Neural cell (in vitro differentiated cells): ENCODE data around the gene NCOR1. TPM values are rescaled to one million over a fixed set of nuclear protein-coding genes. Genes with fewer than 3 reads are reported as not detected.

ENCODE experiments used
- H2AFZ ChIP-seq: fragments of 200-600, 300-800 bp; sonication (generic), shearing (Covaris generic); 2 replicates; pipeline ENCODE4 v1.6.0; 2014; ENCODE audit warnings: low read depth, mild to moderate bottlenecking, antibody characterized with exemption, low read length, moderate library complexity
- H3F3A ChIP-seq: fragments of 200-600 bp; shearing (Covaris generic); 2 replicates; pipeline ENCODE4 v1.6.1; 2016; ENCODE audit warnings: mild to moderate bottlenecking, moderate library complexity, mixed read lengths, antibody characterized with exemption, low read length; ENCODE audit not compliant: insufficient read depth, poor library complexity, severe bottlenecking
- H3K27ac ChIP-seq: fragments of 200-600, 300-800 bp; sonication (generic), shearing (Covaris generic); 2 replicates; pipeline ENCODE4 v1.5.1; 2014; ENCODE audit warnings: mild to moderate bottlenecking, low read length, moderate library complexity
- H3K27me3 ChIP-seq: fragments of 300-800, 200-600 bp; sonication (generic), shearing (Covaris generic); 2 replicates; pipeline ENCODE4 v1.6.0; 2014; ENCODE audit warnings: mild to moderate bottlenecking, low read depth, low read length, moderate library complexity; ENCODE audit not compliant: insufficient read depth
- H3K36me3 ChIP-seq: fragments of 300-800, 200-600 bp; sonication (generic), shearing (Covaris generic); 2 replicates; pipeline ENCODE4 v1.5.1; 2014; ENCODE audit warnings: mild to moderate bottlenecking, antibody characterized with exemption, low read length, moderate library complexity; ENCODE audit not compliant: insufficient read depth
- H3K4me2 ChIP-seq: fragments of 300-800, 200-600 bp; sonication (generic), shearing (Covaris generic); 2 replicates; pipeline ENCODE4 v1.6.0; 2014; ENCODE audit warnings: mild to moderate bottlenecking, low read length
- H3K4me3 ChIP-seq: fragments of 300-800, 200-600 bp; sonication (generic), shearing (Covaris generic); 2 replicates; pipeline ENCODE4 v1.5.1; 2014; ENCODE audit warnings: mild to moderate bottlenecking, low read length, moderate library complexity
- H3K79me2 ChIP-seq: fragments of 200-600 bp; shearing (Covaris generic); replicated peaks from 2 replicates; pipeline ENCODE4 v1.6.0; 2014; ENCODE audit warnings: mild to moderate bottlenecking, low read length, moderate library complexity; ENCODE audit not compliant: insufficient read depth
- H3K9ac ChIP-seq: fragments of 300-800, 200-600 bp; sonication (generic), shearing (Covaris generic); 2 replicates; pipeline ENCODE4 v1.6.1; 2016; ENCODE audit warnings: mild to moderate bottlenecking, low read length, mixed read lengths
- H3K9me2 ChIP-seq: fragments of 200-600 bp; shearing (Covaris generic); 2 replicates; pipeline ENCODE4 v1.6.1; 2016; ENCODE audit warnings: mild to moderate bottlenecking, low read length, mixed read lengths; ENCODE audit not compliant: insufficient read depth
- H3K9me3 ChIP-seq: fragments of 200-600, 300-800 bp; sonication (generic), shearing (Covaris generic); 2 replicates; pipeline ENCODE4 v1.6.1; 2016; ENCODE audit warnings: mild to moderate bottlenecking, mixed run types, low read length, moderate library complexity, mixed read lengths
- H4K20me1 ChIP-seq: fragments of 200-600 bp; shearing (Covaris generic); 2 replicates; pipeline ENCODE4 v1.6.1; 2016; ENCODE audit warnings: mild to moderate bottlenecking, mixed run types; ENCODE audit not compliant: insufficient read depth
- EP300 ChIP-seq: fragments of 450-650 bp; conservative IDR thresholded peaks from 2 replicates; pipeline ENCODE4 v1.6.1; 2014; ENCODE audit warnings: antibody characterized with exemption, mild to moderate bottlenecking, moderate library complexity; ENCODE audit not compliant: poor library complexity, severe bottlenecking
- EZH2 ChIP-seq: fragments of 200-600, 300-800 bp; shearing (Covaris generic), sonication (generic); IDR thresholded peaks from 2 replicates; pipeline ENCODE4 v1.6.1; 2014; ENCODE audit warnings: antibody characterized with exemption, low read length, borderline replicate concordance, mild to moderate bottlenecking; ENCODE audit not compliant: insufficient read depth, poor library complexity, severe bottlenecking
- MXI1 ChIP-seq: fragments of 450-650 bp; conservative IDR thresholded peaks from 2 replicates; pipeline ENCODE4 v1.6.1; 2014; ENCODE audit warnings: antibody characterized with exemption, mild to moderate bottlenecking; ENCODE audit not compliant: poor library complexity, severe bottlenecking
- POLR2AphosphoS5 ChIP-seq: IDR thresholded peaks from 2 replicates; pipeline ENCODE4 v1.6.1; 2012
- RAD21 ChIP-seq: fragments of 450-650 bp; conservative IDR thresholded peaks from 2 replicates; pipeline ENCODE4 v1.6.1; 2014; ENCODE audit warnings: antibody characterized with exemption, mild to moderate bottlenecking, moderate library complexity
- SMC3 ChIP-seq: fragments of 450-650 bp; conservative IDR thresholded peaks from 2 replicates; pipeline ENCODE4 v1.6.1; 2014; ENCODE audit warnings: antibody characterized with exemption, mild to moderate bottlenecking, moderate library complexity; ENCODE audit not compliant: poor library complexity
- TAF1 ChIP-seq: IDR thresholded peaks from 2 replicates; pipeline ENCODE4 v1.6.1; 2012; ENCODE audit warnings: low read depth
- polyA plus RNA-seq: library from polyadenylated mRNA; depleted of rRNA; stranded (reverse); fragments of >200 nt; gene quantifications from 2 replicates; pipeline ENCODE4 v1.2.3, GENCODE V29; 2014
- TF ChIP-seq, protein P1 (sequence below): fragments of 450-650 bp; IDR thresholded peaks from 2 replicates; pipeline ENCODE4 v1.5.1; 2014; ENCODE audit warnings: antibody characterized with exemption, mild to moderate bottlenecking, moderate library complexity; ENCODE audit not compliant: poor library complexity, severe bottlenecking
- TF ChIP-seq, protein P2 (sequence below): IDR thresholded peaks from 2 replicates; pipeline ENCODE4 v1.6.1; 2012; ENCODE audit warnings: borderline replicate concordance

Gene NCOR1
- polyA plus RNA-seq, 1 donor from 2014 or later, result 26.9 TPM

DNA sequence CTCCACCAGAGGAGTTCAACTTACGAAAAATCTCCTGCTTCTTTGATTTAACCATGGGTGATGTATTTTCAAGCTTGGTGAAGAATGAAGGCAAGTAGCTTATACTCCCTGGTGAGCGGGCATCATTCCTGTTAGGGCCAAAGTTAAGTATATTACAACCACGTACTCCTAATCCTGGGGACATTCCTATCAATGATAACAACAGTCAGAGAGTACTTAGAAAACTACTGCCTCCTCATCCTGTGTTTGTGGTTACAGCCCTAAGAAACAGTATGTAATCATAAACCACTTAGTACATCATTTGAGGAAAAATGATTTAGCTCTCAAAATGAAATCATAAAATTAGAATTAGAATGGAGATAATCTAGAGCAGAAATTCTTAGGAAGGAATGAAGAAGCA lies 168.4 kb downstream of the NCOR1 start:
- TF ChIP-seq MXI1 (no peak), TAF1 (no peak), SMC3 (no peak), POLR2AphosphoS5 (no peak), EZH2 (no peak), RAD21 (no peak), EP300 (no peak)
- TF ChIP-seq, protein P1, sequence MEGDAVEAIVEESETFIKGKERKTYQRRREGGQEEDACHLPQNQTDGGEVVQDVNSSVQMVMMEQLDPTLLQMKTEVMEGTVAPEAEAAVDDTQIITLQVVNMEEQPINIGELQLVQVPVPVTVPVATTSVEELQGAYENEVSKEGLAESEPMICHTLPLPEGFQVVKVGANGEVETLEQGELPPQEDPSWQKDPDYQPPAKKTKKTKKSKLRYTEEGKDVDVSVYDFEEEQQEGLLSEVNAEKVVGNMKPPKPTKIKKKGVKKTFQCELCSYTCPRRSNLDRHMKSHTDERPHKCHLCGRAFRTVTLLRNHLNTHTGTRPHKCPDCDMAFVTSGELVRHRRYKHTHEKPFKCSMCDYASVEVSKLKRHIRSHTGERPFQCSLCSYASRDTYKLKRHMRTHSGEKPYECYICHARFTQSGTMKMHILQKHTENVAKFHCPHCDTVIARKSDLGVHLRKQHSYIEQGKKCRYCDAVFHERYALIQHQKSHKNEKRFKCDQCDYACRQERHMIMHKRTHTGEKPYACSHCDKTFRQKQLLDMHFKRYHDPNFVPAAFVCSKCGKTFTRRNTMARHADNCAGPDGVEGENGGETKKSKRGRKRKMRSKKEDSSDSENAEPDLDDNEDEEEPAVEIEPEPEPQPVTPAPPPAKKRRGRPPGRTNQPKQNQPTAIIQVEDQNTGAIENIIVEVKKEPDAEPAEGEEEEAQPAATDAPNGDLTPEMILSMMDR, result no peak
- TF ChIP-seq, protein P2, sequence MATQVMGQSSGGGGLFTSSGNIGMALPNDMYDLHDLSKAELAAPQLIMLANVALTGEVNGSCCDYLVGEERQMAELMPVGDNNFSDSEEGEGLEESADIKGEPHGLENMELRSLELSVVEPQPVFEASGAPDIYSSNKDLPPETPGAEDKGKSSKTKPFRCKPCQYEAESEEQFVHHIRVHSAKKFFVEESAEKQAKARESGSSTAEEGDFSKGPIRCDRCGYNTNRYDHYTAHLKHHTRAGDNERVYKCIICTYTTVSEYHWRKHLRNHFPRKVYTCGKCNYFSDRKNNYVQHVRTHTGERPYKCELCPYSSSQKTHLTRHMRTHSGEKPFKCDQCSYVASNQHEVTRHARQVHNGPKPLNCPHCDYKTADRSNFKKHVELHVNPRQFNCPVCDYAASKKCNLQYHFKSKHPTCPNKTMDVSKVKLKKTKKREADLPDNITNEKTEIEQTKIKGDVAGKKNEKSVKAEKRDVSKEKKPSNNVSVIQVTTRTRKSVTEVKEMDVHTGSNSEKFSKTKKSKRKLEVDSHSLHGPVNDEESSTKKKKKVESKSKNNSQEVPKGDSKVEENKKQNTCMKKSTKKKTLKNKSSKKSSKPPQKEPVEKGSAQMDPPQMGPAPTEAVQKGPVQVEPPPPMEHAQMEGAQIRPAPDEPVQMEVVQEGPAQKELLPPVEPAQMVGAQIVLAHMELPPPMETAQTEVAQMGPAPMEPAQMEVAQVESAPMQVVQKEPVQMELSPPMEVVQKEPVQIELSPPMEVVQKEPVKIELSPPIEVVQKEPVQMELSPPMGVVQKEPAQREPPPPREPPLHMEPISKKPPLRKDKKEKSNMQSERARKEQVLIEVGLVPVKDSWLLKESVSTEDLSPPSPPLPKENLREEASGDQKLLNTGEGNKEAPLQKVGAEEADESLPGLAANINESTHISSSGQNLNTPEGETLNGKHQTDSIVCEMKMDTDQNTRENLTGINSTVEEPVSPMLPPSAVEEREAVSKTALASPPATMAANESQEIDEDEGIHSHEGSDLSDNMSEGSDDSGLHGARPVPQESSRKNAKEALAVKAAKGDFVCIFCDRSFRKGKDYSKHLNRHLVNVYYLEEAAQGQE, result no peak
- Histone ChIP-seq H3K4me3 (no peak overlapping the region), H3K79me2 (no peaks in the 10 kb centered on the region), H3F3A (peaks cover 2% of the 10 kb centered on the region), H3K27ac (no peak overlapping the region), H3K9me2 (no peaks in the 10 kb centered on the region), H3K9ac (no peak overlapping the region), H4K20me1 (no peaks in the 10 kb centered on the region), H2AFZ (no peak overlapping the region), H3K4me2 (no peak overlapping the region), H3K36me3 (peaks cover 3% of the 10 kb centered on the region), H3K9me3 (no peaks in the 10 kb centered on the region), H3K27me3 (no peaks in the 10 kb centered on the region)

DNA sequence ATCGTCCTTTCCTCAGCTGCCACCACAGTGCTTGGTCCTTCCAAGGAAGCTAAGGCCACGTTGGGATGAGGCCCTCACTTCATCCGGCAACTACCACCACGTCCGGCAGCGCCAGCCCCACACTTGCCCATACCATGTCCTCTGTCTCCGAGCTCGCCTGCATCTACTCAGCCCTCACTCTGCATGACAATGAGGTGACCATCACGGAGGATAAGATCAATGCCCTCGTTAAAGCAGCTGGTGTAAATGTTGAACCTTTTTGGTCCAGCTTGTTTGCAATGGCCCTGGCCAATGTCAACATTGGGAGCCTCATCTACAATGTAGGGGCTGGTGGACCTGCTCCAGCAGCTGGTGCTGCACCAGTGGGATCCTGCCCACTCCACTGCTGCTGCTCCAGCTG lies 170.8 kb downstream of the NCOR1 start:
- Histone ChIP-seq H3K9me3 (no peaks in the 10 kb centered on the region), H3K36me3 (peaks cover 3% of the 10 kb centered on the region), H3K9ac (no peak overlapping the region), H2AFZ (no peak overlapping the region), H3K27ac (no peak overlapping the region), H3K4me2 (no peak overlapping the region), H3K9me2 (no peaks in the 10 kb centered on the region), H3K4me3 (no peak overlapping the region), H3K79me2 (no peaks in the 10 kb centered on the region), H4K20me1 (no peaks in the 10 kb centered on the region), H3K27me3 (no peaks in the 10 kb centered on the region), H3F3A (peaks cover 2% of the 10 kb centered on the region)
- TF ChIP-seq EP300 (no peak), EZH2 (no peak), RAD21 (no peak), TAF1 (no peak), MXI1 (no peak), POLR2AphosphoS5 (no peak), SMC3 (no peak)
- TF ChIP-seq, protein P2, result no peak
- TF ChIP-seq, protein P1, result no peak
